ENCODE results near the gene PLA2R1.

DNA sequence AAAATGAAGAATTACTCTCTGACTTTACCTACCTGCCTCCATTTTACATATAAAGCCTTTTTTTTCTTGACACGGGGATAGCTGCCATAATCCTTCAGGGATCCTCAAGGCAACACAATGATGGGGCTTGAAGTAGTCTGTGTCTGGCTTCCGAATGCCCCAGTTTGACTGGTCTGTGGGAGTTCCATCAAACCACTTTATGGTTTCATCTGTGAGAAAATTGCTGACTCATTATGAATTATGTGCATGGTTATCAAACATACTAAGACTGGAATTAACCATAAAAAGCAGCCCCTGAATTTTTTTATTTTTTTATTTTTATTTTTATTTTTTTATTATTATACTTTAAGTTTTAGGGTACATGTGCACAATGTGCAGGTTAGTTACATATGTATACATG is 117.5 kb downstream of the PLA2R1 start:
- TF ChIP-seq, protein P1, sequence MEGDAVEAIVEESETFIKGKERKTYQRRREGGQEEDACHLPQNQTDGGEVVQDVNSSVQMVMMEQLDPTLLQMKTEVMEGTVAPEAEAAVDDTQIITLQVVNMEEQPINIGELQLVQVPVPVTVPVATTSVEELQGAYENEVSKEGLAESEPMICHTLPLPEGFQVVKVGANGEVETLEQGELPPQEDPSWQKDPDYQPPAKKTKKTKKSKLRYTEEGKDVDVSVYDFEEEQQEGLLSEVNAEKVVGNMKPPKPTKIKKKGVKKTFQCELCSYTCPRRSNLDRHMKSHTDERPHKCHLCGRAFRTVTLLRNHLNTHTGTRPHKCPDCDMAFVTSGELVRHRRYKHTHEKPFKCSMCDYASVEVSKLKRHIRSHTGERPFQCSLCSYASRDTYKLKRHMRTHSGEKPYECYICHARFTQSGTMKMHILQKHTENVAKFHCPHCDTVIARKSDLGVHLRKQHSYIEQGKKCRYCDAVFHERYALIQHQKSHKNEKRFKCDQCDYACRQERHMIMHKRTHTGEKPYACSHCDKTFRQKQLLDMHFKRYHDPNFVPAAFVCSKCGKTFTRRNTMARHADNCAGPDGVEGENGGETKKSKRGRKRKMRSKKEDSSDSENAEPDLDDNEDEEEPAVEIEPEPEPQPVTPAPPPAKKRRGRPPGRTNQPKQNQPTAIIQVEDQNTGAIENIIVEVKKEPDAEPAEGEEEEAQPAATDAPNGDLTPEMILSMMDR (IDR thresholded peaks at IDR 0.05; ENCODE audit: poor library complexity), result no peak
- no peak for TF ChIP-seq EZH2 (IDR thresholded peaks at IDR 0.05; ENCODE audit: borderline replicate concordance)

All from hepatocyte (in vitro differentiated cells).